Smooth muscle cell of the coronary artery (primary cell): Measurements from ENCODE around the gene MMP27. TPM values are rescaled to one million over a fixed set of nuclear protein-coding genes. Genes with fewer than 3 reads are reported as not detected.

ENCODE experiments used
- total RNA-seq: library from RNA; depleted of rRNA; stranded (reverse); fragments of >200 nt; gene quantifications from 2 replicates; pipeline ENCODE4 v1.2.3, GENCODE V29; 2014; ENCODE audit warnings: low replicate concordance

The MMP27 gene
- total RNA-seq: 1.3 TPM in 1 of 2 replicates, not detected in the other

GRCh38 chr11:102705626-102706025 is at the start of gene MMP27:
Gene MMP27 (minus strand): TSS chr11:102705769. CDS start chr11:102705714, 55 bp downstream.

DNA sequence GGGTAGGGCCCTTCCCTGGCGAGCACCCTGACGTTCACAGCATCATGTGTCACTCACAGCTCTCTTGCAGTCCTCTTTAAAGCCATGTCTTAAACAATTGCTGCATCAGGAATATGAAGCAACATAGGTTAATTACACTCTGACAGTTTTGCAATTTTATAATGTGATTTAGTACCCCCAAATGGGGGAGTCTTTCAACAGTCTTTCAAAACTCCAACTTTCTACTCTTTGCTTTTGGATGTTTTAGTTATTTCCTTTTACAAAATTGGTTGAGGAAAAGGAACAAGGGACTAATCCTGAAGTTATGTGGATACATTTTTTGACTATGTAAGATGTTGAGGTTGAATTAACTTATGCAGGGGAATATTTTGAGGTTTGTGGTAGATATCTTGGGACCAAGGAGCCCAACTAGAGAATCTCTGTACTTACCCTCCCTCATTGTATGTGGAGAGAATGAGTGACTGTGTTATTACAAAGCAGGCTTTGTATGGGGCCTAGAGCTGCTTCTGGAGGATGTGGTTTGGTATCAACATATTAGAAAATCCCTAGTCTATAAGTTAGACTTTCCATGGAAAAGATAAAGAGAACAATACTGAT is 19.4 kb upstream of the MMP27 start, which contains the start of gene MMP8:
Gene MMP8 (minus strand): TSS at position 51 of the 597 bp plus-strand sequence. CDS start 99 bp downstream, outside the sequence.

Other genes with a start within 250 kb of the MMP27 start
- not detected in 2 replicates for gene MMP7, start 175.0 kb downstream of the MMP27 start, total RNA-seq
- gene MMP20, start 80.4 kb downstream of the MMP27 start, total RNA-seq: not detected in 2 replicates
- gene MMP8, start 19.2 kb upstream of the MMP27 start, total RNA-seq: not detected in 2 replicates
- 0.35 and 3.2 TPM in 2 replicates for gene MMP10, start 74.9 kb upstream of the MMP27 start, total RNA-seq
- 73.8 and 4,826 TPM in 2 replicates for gene MMP1, start 92.4 kb upstream of the MMP27 start, total RNA-seq
- 0.08 and 76.1 TPM in 2 replicates for gene MMP3, start 137.8 kb upstream of the MMP27 start, total RNA-seq
- under 0.01 and 9.1 TPM in 2 replicates for gene MMP12, start 169.2 kb upstream of the MMP27 start, total RNA-seq
- gene MMP13, start 250.0 kb upstream of the MMP27 start, total RNA-seq: not detected in 2 replicates